OCI-LY1 (cell line): Measurements from ENCODE around the gene ARHGAP28.

Experiments used
- H2AFZ ChIP-seq: fragments of 200-600 bp; sonication (generic), shearing (Covaris generic); 2 replicates; pipeline ENCODE4 v1.6.0; 2014; ENCODE audit warnings: antibody characterized with exemption, mild to moderate bottlenecking, low read length
- H3F3A ChIP-seq: fragments of 200-600 bp; sonication (generic), shearing (Covaris generic); 2 replicates; pipeline ENCODE4 v1.6.0; 2014; ENCODE audit warnings: mild to moderate bottlenecking, antibody characterized with exemption, low read length, moderate library complexity; ENCODE audit not compliant: insufficient read depth
- H3K27ac ChIP-seq: fragments of 200-600 bp; sonication (generic); 2 replicates; pipeline ENCODE4 v1.5.1; 2014; ENCODE audit warnings: low read length, mixed run types, mild to moderate bottlenecking, low read depth; ENCODE audit not compliant: poor library complexity, severe bottlenecking
- H3K27me3 ChIP-seq: fragments of 200-600 bp; sonication (generic); 2 replicates; pipeline ENCODE4 v1.6.0; 2014; ENCODE audit warnings: antibody characterized with exemption, mild to moderate bottlenecking, low read length, moderate library complexity; ENCODE audit not compliant: insufficient read depth
- H3K36me3 ChIP-seq: fragments of 200-600 bp; sonication (generic); 2 replicates; pipeline ENCODE4 v1.6.1; 2014; ENCODE audit warnings: mild to moderate bottlenecking, antibody characterized with exemption, low read length, moderate library complexity, mixed read lengths; ENCODE audit not compliant: insufficient read depth
- H3K4me1 ChIP-seq: fragments of 200-600 bp; sonication (generic); 2 replicates; pipeline ENCODE4 v1.5.1; 2014; ENCODE audit warnings: mild to moderate bottlenecking, low read length, moderate library complexity; ENCODE audit not compliant: insufficient read depth, severe bottlenecking
- H3K4me2 ChIP-seq: fragments of 200-600 bp; sonication (generic), shearing (Covaris generic); 2 replicates; pipeline ENCODE4 v1.6.1; 2014; ENCODE audit warnings: low read length
- H3K4me3 ChIP-seq: fragments of 200-600 bp; sonication (generic); 2 replicates; pipeline ENCODE4 v1.5.1; 2014; ENCODE audit warnings: low read length, low read depth, mild to moderate bottlenecking, mixed read lengths; ENCODE audit not compliant: poor library complexity, severe bottlenecking
- H3K79me2 ChIP-seq: fragments of 200-600 bp; shearing (Covaris generic); 2 replicates; pipeline ENCODE4 v1.6.1; 2016; ENCODE audit warnings: mixed run types, low read length, mixed read lengths; ENCODE audit not compliant: insufficient read depth
- H3K9ac ChIP-seq: fragments of 200-600 bp; sonication (generic), shearing (Covaris generic); 2 replicates; pipeline ENCODE4 v1.6.1; 2014; ENCODE audit warnings: mild to moderate bottlenecking, low read length, mixed read lengths
- H3K9me2 ChIP-seq: fragments of 200-600 bp; sonication (generic), shearing (Covaris generic); 2 replicates; pipeline ENCODE4 v1.6.1; 2014; ENCODE audit warnings: low read depth, mild to moderate bottlenecking, low read length, mixed read lengths
- H3K9me3 ChIP-seq: fragments of 200-600 bp; shearing (Covaris generic); 2 replicates; pipeline ENCODE4 v1.6.1; 2014; ENCODE audit warnings: low read length, mixed read lengths
- H4K20me1 ChIP-seq: fragments of 200-600 bp; sonication (generic), shearing (Covaris generic); 2 replicates; pipeline ENCODE4 v1.6.0; 2016; ENCODE audit warnings: mild to moderate bottlenecking, low read length; ENCODE audit not compliant: insufficient read depth
- CTCF ChIP-seq: fragments of 200-600 bp; sonication (generic), shearing (Covaris generic); IDR thresholded peaks from 2 replicates; pipeline ENCODE4 v1.5.1; 2017; ENCODE audit warnings: mild to moderate bottlenecking, antibody characterized with exemption, low read length, moderate library complexity, mixed read lengths
- EZH2 ChIP-seq: fragments of 200-600 bp; sonication (generic), shearing (Covaris generic); IDR thresholded peaks from 2 replicates; pipeline ENCODE4 v1.8.0; 2017; ENCODE audit warnings: borderline replicate concordance, mixed run types, mild to moderate bottlenecking, antibody characterized with exemption, low read length, moderate library complexity, mixed read lengths

ARHGAP28 gene

GRCh38 chr18:6744816-6745455, 15.4 kb downstream of the ARHGAP28 start:
- Histone ChIP-seq H3K4me3 (no peak overlapping the region), H3K9ac (no peak overlapping the region), H3K27ac (no peak overlapping the region), H3K9me2 (no peaks in the 10 kb centered on the region), H3K9me3 (no peaks in the 10 kb centered on the region), H3F3A (no peaks in the 10 kb centered on the region), H3K36me3 (no peaks in the 10 kb centered on the region), H3K4me1 (no peaks in the 10 kb centered on the region), H3K79me2 (no peaks in the 10 kb centered on the region), H3K4me2 (no peak overlapping the region), H4K20me1 (no peaks in the 10 kb centered on the region), H2AFZ (no peak overlapping the region), H3K27me3 (no peaks in the 10 kb centered on the region)
- no peak for TF ChIP-seq EZH2
- TF ChIP-seq CTCF = no peak

- Histone ChIP-seq H4K20me1 (no peaks in the 10 kb centered on the region), H3K4me3 (no peak overlapping the region), H3K79me2 (no peaks in the 10 kb centered on the region), H3K4me2 (no peak overlapping the region), H3K9me2 (no peaks in the 10 kb centered on the region), H3K9ac (no peak overlapping the region), H3K4me1 (no peaks in the 10 kb centered on the region), H3K36me3 (no peaks in the 10 kb centered on the region), H3F3A (no peaks in the 10 kb centered on the region), H3K27ac (no peak overlapping the region), H3K9me3 (no peaks in the 10 kb centered on the region), H2AFZ (no peak overlapping the region), H3K27me3 (no peaks in the 10 kb centered on the region)
- TF ChIP-seq CTCF (no peak), EZH2 (no peak)
Measured at GRCh38 chr18:6745504-6746031, 16.1 kb downstream of the ARHGAP28 start.

GRCh38 chr18:6746386-6746960, 17.0 kb downstream of the ARHGAP28 start:
- Histone ChIP-seq H3K4me3 (no peak overlapping the region), H3K27ac (no peak overlapping the region), H4K20me1 (no peaks in the 10 kb centered on the region), H3K36me3 (no peaks in the 10 kb centered on the region), H3K9me2 (no peaks in the 10 kb centered on the region), H3K27me3 (no peaks in the 10 kb centered on the region), H3K4me2 (no peak overlapping the region), H3K4me1 (no peaks in the 10 kb centered on the region), H2AFZ (no peak overlapping the region), H3K79me2 (no peaks in the 10 kb centered on the region), H3K9ac (no peak overlapping the region), H3F3A (no peaks in the 10 kb centered on the region), H3K9me3 (no peaks in the 10 kb centered on the region)
- TF ChIP-seq EZH2 (no peak), CTCF (no peak)
